Ishikawa (cell line): Measurements from ENCODE around the gene MRPL36.

Source experiments
- CEBPB ChIP-seq: IDR thresholded peaks from 2 replicates; pipeline ENCODE4 v1.6.1; 2012
- EGR1 ChIP-seq: IDR thresholded peaks from 2 replicates; pipeline ENCODE4 v1.6.1; 2012
- NFIC ChIP-seq: IDR thresholded peaks from 2 replicates; pipeline ENCODE4 v1.6.1; 2012
- RAD21 ChIP-seq: IDR thresholded peaks from 2 replicates; pipeline ENCODE4 v1.6.1; 2012; ENCODE audit warnings: low read depth
- TAF1 ChIP-seq: IDR thresholded peaks from 2 replicates; pipeline ENCODE4 v1.6.1; 2012; ENCODE audit warnings: low read depth, mild to moderate bottlenecking
- TCF12 ChIP-seq: IDR thresholded peaks from 2 replicates; pipeline ENCODE4 v1.6.1; 2012; ENCODE audit warnings: low read depth
- TEAD4 ChIP-seq: IDR thresholded peaks from 2 replicates; pipeline ENCODE4 v1.6.1; 2012
- YY1 ChIP-seq: IDR thresholded peaks from 2 replicates; pipeline ENCODE4 v1.6.1; 2012; ENCODE audit warnings: low read depth
- ZBTB7A ChIP-seq: IDR thresholded peaks from 2 replicates; pipeline ENCODE4 v1.6.1; 2012; ENCODE audit warnings: low read depth
- TF ChIP-seq, protein P1 (sequence below): IDR thresholded peaks from 2 replicates; pipeline ENCODE4 v1.6.1; 2012
- TF ChIP-seq, protein P2 (sequence below): IDR thresholded peaks from 2 replicates; pipeline ENCODE4 v1.6.1; 2012; ENCODE audit warnings: low read depth, mild to moderate bottlenecking
- TF ChIP-seq, protein P3 (sequence below): IDR thresholded peaks from 2 replicates; pipeline ENCODE4 v1.6.1; 2012

The MRPL36 gene

GRCh38 chr5:1845696-1846095 is 46.1 kb upstream of the MRPL36 start:
- TF ChIP-seq, protein P1, sequence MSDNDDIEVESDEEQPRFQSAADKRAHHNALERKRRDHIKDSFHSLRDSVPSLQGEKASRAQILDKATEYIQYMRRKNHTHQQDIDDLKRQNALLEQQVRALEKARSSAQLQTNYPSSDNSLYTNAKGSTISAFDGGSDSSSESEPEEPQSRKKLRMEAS = no peak
- TF ChIP-seq CEBPB (no peak), EGR1 (no peak), TCF12 (no peak), RAD21 (no peak)
- TF ChIP-seq, protein P2, sequence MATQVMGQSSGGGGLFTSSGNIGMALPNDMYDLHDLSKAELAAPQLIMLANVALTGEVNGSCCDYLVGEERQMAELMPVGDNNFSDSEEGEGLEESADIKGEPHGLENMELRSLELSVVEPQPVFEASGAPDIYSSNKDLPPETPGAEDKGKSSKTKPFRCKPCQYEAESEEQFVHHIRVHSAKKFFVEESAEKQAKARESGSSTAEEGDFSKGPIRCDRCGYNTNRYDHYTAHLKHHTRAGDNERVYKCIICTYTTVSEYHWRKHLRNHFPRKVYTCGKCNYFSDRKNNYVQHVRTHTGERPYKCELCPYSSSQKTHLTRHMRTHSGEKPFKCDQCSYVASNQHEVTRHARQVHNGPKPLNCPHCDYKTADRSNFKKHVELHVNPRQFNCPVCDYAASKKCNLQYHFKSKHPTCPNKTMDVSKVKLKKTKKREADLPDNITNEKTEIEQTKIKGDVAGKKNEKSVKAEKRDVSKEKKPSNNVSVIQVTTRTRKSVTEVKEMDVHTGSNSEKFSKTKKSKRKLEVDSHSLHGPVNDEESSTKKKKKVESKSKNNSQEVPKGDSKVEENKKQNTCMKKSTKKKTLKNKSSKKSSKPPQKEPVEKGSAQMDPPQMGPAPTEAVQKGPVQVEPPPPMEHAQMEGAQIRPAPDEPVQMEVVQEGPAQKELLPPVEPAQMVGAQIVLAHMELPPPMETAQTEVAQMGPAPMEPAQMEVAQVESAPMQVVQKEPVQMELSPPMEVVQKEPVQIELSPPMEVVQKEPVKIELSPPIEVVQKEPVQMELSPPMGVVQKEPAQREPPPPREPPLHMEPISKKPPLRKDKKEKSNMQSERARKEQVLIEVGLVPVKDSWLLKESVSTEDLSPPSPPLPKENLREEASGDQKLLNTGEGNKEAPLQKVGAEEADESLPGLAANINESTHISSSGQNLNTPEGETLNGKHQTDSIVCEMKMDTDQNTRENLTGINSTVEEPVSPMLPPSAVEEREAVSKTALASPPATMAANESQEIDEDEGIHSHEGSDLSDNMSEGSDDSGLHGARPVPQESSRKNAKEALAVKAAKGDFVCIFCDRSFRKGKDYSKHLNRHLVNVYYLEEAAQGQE = no peak

DNA sequence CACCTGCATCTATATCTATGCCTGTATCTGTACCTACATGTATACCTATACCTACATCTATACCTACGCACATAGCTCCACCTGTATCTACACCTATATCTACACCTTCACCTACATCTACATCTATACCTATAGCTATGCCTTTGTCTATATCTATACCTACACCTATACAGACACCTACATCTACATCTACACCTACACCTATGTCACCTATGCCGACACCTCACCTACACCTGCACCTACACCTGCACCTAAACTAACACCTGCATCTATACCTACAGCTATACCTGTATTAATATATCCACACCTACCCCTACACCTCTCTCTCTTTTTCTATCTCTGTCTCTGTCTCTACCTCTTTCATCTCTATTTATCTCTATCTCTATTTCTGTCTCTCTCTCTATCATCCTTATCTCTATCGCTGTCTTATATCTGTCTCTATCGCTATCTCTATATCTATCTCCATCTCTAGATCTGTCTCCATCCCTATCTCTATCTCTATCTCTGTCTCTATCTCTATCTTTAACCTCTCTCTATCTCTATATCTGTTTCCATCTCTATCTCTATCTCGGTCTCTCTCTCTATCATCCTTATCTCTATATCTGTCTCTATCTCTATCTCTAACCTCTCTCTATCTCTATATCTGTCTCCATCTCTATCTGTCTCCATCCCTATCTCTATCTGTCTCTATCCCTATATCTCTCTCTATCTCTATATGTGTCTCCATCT is 45.2 kb upstream of the MRPL36 start:
- no peak for TF ChIP-seq EGR1
- TF ChIP-seq, protein P2 = no peak
- TF ChIP-seq, protein P3, sequence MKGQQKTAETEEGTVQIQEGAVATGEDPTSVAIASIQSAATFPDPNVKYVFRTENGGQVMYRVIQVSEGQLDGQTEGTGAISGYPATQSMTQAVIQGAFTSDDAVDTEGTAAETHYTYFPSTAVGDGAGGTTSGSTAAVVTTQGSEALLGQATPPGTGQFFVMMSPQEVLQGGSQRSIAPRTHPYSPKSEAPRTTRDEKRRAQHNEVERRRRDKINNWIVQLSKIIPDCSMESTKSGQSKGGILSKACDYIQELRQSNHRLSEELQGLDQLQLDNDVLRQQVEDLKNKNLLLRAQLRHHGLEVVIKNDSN = no peak
- TF ChIP-seq, protein P1 = no peak
- no peak for TF ChIP-seq TCF12
- TF ChIP-seq YY1 = no peak
- TF ChIP-seq NFIC = no peak
- no peak for TF ChIP-seq ZBTB7A

GRCh38 chr5:1842004-1842819 is 42.6 kb upstream of the MRPL36 start:
- TF ChIP-seq EGR1 (no peak), TEAD4 (no peak), TAF1 (no peak), RAD21 (no peak), YY1 (no peak)
- TF ChIP-seq, protein P2 = no peak

DNA sequence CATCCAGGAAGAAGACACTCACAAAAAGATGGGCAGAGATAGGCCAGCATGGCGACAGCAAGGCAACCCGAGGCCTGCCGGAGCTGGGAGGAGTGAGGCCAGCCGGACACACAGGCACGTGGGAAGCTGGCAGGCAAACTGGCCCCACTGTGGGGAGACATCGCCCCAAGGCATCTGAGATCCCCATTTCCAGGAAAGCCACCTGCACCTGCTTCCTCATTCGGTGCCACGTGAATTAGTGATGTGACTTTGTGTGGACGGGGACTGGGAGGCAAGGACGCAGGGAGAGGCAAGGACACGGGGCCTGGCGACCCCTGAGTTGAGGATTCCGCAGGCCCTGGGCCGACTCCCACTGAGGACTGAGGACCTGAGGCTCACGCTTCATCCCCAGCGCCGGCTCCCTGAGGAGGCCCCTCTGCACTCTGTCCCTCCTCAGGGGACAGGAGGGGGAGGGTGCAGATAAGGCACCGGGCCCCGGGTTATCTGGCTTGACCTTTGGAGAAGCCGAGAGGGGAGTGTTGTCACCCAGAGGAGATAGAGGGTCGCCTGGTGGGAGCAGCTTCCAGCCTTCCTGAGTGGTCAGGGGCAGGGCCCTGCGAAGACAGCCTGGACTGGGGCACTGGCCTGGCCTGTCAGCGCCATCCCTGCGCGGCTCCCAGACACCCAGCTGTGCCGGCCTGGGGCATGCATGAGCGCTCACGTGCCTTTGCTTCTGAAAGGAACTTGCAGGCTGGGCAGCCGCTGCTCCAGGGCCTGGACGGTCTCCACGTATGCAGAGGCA is 41.3 kb upstream of the MRPL36 start:
- TF ChIP-seq RAD21 = no peak
- TF ChIP-seq, protein P3 = 0 out of 2 replicates have a peak, but pooled peaks have one; percentile 37

GRCh38 chr5:1840071-1840547 is 40.5 kb upstream of the MRPL36 start:
- TF ChIP-seq, protein P2 = no peak
